Panc1 (cell line): Measurements from ENCODE around the gene ELOA.

Experiments used
- POLR2AphosphoS5 ChIP-seq: IDR thresholded peaks from 2 replicates; pipeline ENCODE4 v1.6.1; 2012; ENCODE audit warnings: mild to moderate bottlenecking, low read depth, low read length, moderate library complexity
- TCF7L2 ChIP-seq: IDR thresholded peaks from 2 replicates; pipeline ENCODE4 v1.6.1; 2011; ENCODE audit warnings: mild to moderate bottlenecking, low read depth, low read length, inconsistent platforms
- TF ChIP-seq, protein P1 (sequence below): fragments of 450-650 bp; IDR thresholded peaks from 2 replicates; pipeline ENCODE4 v1.5.1; 2017; ENCODE audit warnings: mild to moderate bottlenecking
- TF ChIP-seq, protein P2 (sequence below), 2 experiments: IDR thresholded peaks; 2 replicates each; pipeline ENCODE4 v1.6.1; 2011 to 2012; ENCODE audit warnings: low read depth in 2 of 2, control low read depth in 1 of 2, low read length in 1 of 2, mild to moderate bottlenecking in 1 of 2, moderate library complexity in 1 of 2; ENCODE audit not compliant: insufficient read depth in 1 of 2

- TF ChIP-seq, protein P1, sequence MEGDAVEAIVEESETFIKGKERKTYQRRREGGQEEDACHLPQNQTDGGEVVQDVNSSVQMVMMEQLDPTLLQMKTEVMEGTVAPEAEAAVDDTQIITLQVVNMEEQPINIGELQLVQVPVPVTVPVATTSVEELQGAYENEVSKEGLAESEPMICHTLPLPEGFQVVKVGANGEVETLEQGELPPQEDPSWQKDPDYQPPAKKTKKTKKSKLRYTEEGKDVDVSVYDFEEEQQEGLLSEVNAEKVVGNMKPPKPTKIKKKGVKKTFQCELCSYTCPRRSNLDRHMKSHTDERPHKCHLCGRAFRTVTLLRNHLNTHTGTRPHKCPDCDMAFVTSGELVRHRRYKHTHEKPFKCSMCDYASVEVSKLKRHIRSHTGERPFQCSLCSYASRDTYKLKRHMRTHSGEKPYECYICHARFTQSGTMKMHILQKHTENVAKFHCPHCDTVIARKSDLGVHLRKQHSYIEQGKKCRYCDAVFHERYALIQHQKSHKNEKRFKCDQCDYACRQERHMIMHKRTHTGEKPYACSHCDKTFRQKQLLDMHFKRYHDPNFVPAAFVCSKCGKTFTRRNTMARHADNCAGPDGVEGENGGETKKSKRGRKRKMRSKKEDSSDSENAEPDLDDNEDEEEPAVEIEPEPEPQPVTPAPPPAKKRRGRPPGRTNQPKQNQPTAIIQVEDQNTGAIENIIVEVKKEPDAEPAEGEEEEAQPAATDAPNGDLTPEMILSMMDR, result no peak
- TF ChIP-seq POLR2AphosphoS5, result no peak; the same call in 1 of the 2 replicates
- no peak for TF ChIP-seq TCF7L2
- TF ChIP-seq, protein P2, sequence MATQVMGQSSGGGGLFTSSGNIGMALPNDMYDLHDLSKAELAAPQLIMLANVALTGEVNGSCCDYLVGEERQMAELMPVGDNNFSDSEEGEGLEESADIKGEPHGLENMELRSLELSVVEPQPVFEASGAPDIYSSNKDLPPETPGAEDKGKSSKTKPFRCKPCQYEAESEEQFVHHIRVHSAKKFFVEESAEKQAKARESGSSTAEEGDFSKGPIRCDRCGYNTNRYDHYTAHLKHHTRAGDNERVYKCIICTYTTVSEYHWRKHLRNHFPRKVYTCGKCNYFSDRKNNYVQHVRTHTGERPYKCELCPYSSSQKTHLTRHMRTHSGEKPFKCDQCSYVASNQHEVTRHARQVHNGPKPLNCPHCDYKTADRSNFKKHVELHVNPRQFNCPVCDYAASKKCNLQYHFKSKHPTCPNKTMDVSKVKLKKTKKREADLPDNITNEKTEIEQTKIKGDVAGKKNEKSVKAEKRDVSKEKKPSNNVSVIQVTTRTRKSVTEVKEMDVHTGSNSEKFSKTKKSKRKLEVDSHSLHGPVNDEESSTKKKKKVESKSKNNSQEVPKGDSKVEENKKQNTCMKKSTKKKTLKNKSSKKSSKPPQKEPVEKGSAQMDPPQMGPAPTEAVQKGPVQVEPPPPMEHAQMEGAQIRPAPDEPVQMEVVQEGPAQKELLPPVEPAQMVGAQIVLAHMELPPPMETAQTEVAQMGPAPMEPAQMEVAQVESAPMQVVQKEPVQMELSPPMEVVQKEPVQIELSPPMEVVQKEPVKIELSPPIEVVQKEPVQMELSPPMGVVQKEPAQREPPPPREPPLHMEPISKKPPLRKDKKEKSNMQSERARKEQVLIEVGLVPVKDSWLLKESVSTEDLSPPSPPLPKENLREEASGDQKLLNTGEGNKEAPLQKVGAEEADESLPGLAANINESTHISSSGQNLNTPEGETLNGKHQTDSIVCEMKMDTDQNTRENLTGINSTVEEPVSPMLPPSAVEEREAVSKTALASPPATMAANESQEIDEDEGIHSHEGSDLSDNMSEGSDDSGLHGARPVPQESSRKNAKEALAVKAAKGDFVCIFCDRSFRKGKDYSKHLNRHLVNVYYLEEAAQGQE (IDR thresholded peaks at IDR 0.05; ENCODE audit: insufficient read depth in 1 of 2, low read depth in 2 of 2, low read length in 1 of 2), result no peak
These were observed 44.8 kb upstream of the ELOA start for GRCh38 chr1:23698466-23698865.
